HG02981 (cell line): ENCODE results near the gene HDAC1.
A peak's percentile ranks its signal among the peaks of the same experiment; 100 is the strongest.
"Not testable (repeated sequence)": the region's sequence is repeated elsewhere in the genome, so short reads cannot be mapped to it uniquely, and the experiment has no call there.

Experiments used
- ATAC-seq: cut with Tn5 transposase; IDR thresholded peaks from one replicate; pipeline ENCODE4 v1.9.1; 2021; ENCODE audit warnings: mild to moderate bottlenecking, moderate library complexity; ENCODE audit not compliant: unreplicated experiment

Gene HDAC1

GRCh38 chr1:32342704-32343103 is 50.8 kb downstream of the HDAC1 start:
- no peak for ATAC-seq

GRCh38 chr1:32345289-32345827 is 53.5 kb downstream of the HDAC1 start:
- ATAC-seq: no peak

GRCh38 chr1:32346532-32347157 is 54.8 kb downstream of the HDAC1 start:
- ATAC-seq: no peak

DNA sequence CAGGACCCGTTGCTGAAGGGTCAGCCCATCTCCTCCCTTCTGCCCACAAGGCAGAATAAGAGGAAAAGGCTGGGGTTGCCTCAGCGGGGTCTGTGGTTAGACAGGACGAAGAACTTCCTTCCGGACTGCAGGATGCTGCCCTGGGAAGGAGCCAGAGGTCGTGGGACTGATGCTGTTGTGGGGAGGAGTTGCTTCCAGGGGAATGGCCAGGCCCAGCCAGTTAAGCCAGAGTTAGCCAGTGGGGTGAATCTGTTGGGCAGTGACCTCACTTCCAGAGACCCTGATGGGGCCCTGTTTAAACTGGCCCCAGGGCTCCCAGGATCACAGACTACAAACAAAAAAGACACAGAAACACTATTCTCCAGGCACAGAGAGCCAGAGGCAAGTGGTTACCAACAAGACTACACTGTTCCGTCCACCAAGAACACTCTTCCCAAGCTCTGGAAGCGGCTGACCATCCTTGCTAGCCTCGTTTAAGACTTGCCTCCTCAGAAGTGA is 57.4 kb downstream of the HDAC1 start:
- no peak for ATAC-seq

GRCh38 chr1:32350785-32351398 is 59.0 kb downstream of the HDAC1 start:
- peak; percentile 44 for ATAC-seq

DNA sequence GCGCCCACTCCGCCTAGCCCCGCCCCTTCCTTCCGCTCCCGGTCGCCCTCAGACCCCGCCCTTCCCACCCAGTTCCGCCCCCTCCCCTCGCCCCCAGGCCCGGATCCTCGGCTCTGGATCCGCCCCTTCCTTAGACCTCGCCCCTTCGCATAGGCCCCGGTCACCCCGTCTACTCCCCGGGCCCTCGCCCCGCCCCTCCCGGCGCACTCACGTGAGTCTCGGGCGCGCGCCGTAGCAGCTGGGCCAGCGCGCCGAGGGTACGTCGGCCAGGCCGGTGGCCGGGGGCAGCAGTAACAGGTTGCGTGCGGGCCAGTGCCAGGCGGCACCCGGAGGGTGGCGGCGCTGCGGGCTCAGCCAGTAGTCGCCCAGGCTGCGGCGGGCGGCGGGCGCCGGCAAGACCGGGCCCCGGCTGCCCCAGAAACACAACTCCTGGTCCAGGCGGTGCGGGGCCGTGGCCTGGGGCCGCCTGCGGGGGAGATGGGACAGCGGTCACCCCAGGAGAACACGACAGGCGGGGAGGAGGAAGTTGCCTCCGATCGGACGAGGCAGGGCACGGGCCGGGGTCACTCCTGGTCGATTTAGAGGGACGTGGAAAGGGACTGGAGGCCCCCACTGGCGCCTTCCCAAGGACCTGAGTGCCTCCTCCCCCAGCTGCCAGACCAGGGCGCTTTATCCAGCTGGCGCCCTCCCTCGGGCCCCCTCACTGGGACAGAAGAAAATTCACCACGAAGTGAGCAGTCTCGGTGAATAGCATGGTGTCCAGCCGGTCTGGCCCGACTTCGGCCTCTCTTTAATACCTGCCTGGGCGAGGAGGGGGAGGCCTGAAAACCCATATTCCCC is 59.7 kb downstream of the HDAC1 start:
- peak; percentile 89 for ATAC-seq

DNA sequence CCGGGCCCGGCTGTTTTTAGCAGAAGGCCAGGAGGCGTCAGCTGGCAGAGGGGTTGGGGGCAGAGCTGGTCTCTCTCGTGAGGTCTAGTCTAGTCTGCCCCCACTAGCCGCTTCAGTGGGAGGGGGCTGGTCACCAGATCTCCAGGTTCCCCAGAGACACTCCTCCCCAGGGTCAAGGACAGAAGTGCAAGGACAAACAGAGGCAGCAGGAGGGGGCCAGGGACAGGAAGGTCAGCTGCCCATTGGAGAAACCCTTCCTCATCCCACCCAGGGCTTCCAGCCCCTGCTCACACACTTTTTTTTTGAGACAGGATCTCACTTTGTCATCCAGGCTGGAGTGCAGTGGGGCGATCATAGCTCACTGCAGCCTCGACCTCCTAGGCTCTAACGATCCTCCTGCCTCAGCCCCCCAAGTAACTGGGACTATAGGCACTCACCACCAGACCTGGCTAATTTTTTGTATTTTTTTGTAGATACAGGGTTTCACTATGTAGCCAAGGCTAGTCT is 60.4 kb downstream of the HDAC1 start:
- ATAC-seq: no peak

GRCh38 chr1:32352831-32353383 is 61.0 kb downstream of the HDAC1 start:
- no peak for ATAC-seq

DNA sequence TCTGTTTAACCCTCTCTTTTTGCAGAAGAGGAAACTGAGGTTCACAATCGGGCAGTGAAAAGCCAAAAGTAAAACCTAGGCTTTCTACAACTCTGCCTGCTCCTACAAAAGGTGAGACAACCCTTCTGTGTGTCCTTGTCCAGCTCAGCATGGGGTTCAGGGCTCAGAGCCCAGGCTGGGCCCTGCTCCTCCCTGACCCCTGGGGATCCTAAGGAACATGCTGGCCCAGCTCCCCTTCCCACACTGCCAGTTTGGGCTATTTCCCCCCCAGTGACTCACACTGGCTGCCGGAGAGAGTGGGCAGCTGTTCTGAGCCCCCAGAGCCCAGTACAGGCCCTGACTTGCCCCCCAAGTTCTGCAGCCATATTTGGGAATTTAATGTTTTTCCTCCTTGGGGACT is 61.5 kb downstream of the HDAC1 start:
- no peak for ATAC-seq

DNA sequence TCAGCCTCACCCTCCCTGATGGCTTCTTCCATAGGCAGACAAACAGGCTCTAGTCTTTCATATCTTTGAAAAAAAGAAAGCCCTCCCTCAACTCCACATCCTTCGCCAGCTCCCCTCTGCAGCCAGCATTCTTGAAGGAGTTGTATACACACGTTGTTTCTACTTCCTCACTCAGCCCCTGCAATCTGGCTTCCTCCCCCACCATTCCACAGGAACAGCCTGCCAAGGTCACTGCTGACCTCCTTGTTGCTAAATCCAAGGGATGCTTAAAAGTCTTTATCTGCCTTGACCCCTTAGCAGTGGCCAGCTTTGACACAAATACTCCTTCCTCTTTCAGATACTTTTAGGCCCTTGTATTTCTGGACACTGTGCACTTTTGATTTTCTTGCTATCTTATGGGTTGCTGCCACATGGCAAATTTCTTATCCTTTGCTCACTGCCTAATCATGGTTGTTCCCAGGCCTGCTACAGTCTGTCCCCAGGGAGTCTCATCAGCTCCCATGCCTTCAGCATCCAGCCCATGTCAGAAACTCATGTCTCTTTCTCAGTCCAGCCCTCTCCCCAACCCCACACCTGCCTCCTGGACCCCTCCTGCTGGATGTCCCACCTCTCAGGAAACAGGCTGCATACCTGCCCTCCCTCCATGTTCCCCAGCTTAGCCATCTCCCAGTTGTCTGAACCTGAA is 62.1 kb downstream of the HDAC1 start:
- no peak for ATAC-seq

GRCh38 chr1:32355778-32356177 is 63.9 kb downstream of the HDAC1 start:
- ATAC-seq: not testable (repeated sequence)

- ATAC-seq: no peak
Measured at GRCh38 chr1:32356478-32356877, 64.6 kb downstream of the HDAC1 start.

DNA sequence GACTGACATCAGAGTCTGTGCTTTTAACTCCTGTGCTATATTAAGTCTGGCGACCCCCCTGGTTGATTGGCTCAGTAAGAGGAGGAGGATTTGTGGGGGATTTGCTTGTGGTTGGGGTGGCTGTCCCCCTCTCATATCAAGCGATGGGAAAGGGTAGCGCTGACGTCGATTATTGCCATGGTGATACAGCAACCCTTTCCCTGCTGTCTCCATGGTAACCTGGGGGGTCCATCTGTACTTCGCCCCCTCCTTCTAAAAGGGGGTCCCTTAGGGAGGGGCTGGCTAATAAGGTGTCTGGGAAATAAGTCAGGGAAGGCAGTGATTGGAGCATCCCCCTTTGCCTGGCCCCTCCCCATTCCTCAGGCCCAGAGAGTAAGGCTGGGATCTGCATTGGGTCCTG is 65.7 kb downstream of the HDAC1 start:
- no peak for ATAC-seq

- ATAC-seq: no peak
Measured at GRCh38 chr1:32358435-32358834, 66.6 kb downstream of the HDAC1 start.

GRCh38 chr1:32361308-32361673 is 69.4 kb downstream of the HDAC1 start:
- ATAC-seq: no peak

DNA sequence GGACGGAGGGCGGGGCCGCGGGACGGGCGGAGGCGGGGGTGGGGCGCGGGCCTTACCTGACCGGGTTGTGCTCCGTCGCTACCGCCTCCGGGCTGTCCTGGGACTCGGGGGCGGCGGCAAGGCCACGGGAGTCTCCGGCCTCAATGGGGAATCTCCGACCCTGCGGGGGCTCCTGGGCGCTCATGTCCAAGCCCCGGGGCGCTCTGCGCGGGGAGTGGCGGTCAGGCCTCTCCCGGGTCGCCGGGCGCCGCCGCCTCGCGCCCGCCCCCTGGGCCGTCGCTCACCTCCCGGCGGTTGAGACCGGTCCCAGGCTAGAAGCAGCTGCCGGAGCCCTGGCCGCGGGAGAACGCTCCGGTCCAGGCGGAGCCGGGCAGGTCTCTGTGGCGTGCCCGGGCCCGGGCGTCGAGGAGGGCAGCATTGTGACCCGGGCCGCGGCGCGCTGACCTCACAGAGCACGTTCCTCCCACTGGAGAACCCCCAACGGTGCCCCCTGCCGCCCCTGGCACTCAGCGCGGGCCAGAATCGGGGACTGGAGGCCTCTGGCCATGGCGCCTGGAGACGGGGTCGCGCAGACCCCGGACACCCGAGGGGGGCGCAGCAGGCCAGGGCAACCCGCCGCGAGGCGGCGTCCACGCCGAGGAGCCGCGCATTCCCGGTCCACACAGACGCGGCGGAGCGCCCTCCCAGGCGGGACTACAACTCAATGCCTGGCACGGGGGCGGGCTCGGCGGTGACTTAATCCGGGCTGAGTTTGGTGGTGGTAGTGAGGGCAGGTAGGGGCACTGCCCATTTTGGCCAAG is 70.0 kb downstream of the HDAC1 start:
- ATAC-seq: no peak

GRCh38 chr1:32362474-32363313 is 70.8 kb downstream of the HDAC1 start, which contains the start of the genes FAM229A and TSSK3:
Gene FAM229A, minus strand, starts transcription at chr1:32362485. Its CDS starts 394 bp downstream, at chr1:32362091.
Gene TSSK3, plus strand, starts transcription at chr1:32362539. Its CDS starts 163 bp downstream, at chr1:32362702.
- ATAC-seq: no peak

DNA sequence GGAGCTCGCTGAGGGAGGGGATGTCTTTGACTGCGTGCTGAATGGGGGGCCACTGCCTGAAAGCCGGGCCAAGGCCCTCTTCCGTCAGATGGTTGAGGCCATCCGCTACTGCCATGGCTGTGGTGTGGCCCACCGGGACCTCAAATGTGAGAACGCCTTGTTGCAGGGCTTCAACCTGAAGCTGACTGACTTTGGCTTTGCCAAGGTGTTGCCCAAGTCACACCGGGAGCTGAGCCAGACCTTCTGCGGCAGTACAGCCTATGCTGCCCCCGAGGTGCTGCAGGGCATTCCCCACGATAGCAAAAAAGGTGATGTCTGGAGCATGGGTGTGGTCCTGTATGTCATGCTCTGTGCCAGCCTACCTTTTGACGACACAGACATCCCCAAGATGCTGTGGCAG is 71.8 kb downstream of the HDAC1 start:
- no peak for ATAC-seq

DNA sequence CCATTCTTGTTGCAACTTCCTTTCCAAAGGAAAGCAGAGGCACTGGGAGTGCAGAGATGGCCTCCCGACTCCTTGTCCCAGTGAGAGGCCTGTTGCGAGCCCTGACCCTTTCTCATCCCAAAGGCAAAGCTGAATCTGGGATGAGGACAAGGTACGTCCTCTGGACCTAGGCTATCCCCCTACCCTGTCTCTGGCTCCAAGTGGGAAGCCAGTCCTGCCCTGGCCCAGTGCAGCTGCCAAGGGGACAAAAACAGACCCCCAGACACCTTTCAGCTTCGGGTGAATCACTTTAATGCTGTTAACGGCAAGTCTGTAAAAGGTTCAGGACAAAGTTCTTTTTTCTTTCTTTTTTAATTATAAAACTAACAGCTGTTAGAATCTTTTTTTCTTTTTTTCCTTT is 73.0 kb downstream of the HDAC1 start:
- no peak for ATAC-seq
